GM08714 (cell line): ENCODE data around the gene ATXN7.

Experiments
- H3K4me3 ChIP-seq: fragments of 200-500 bp; sonication (Bioruptor generic); 2 replicates; pipeline ENCODE4 v1.5.1; 2014; ENCODE audit warnings: mild to moderate bottlenecking, low read length, inconsistent platforms
- ZNF274 ChIP-seq: IDR thresholded peaks from 2 replicates; pipeline ENCODE4 v1.6.1; 2012; ENCODE audit warnings: mild to moderate bottlenecking, low read depth, low read length

The ATXN7 gene

DNA sequence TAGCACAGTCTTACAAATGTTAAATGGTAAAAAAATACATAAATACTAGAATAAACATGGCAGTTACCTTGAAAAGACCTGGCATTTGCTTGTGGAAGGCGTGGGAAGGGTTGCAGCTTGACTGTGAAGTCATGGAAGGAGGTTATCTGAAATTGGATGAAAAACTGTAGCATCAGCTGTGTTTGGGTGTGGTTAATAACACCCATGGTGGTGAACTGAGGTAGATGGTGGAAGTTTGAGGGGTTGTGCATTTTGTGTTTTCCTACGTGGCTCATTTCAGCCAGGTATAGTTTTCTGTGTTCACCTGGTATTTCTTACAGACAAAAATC is 113.2 kb downstream of the ATXN7 start:
- TF ChIP-seq ZNF274 = no peak
- H3K4me3 ChIP-seq = no peak overlapping the region

DNA sequence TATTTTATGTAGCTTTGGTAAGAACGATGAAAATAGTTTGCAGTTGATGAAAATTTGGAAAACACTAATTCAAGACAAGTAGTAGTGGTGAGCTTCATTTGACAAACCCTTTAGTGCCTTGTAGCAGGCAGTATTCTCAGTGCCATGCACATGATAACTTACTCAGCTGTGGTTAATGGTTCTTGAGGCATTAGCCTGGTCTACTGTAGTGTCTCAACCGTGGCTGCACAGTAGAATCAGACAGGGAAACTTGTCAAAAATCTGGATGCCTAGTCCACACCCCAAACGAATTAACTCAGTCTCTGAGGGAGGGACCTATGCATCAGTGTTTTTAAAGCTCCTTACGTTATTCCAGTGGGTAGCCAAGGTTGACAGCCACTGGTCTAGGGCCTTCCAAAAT is 114.2 kb downstream of the ATXN7 start:
- TF ChIP-seq ZNF274 = no peak
- H3K4me3 ChIP-seq = no peak overlapping the region

DNA sequence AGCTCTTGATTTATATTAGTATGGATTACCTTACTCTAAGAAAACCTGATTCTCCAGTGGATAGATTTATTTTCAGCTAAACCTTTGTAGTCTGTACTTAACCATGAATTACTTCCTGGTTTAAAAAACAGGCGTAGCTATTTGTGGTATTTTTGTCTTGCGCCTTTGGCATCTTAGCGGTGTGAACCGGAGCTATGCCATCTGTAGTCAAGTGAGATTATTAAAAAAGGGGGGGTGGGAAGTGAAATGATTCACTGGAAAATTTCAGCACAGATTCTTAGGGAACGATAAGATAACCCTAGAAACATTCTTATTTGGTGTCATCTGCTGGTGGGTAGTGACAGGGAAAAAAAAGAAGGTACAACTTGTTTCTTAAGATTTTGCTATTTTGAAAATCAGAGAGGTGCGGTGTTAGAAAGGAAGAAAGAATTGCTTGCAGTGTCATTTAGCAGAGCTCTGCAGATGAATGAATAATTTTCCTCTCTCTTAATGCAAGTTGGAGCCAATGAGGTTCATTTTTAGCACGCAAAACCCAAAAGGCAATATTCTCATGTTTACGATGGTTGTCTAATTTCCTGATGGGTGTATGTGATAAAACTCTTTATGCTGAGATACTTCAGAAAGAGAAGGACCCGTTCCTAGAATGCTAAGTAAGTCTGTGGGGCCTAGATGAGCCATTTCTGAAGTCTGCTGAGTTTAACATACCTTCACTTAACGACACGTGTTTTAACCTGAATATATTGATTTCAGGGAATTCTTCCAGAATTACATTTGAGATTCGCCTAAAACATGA is 115.6 kb downstream of the ATXN7 start:
- no peak for TF ChIP-seq ZNF274
- H3K4me3 ChIP-seq = no peak overlapping the region

DNA sequence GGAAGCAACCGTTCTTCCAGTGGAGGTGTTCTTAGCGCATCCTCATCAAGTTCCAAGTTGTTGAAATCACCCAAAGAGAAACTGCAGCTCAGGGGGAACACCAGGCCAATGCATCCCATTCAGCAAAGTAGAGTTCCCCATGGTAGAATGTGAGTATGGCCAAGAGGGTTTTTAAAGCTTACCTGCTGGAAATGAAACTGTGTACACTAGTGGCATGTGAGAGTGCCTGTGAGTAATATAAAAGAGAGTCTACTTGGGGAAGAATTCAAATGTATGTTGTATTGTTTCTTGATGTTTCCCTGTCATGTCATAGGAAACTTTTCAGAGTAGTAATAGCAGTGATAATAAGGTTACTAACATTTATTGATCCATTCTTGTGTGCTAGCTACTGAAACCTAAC is 116.4 kb downstream of the ATXN7 start:
- TF ChIP-seq ZNF274 = no peak
- H3K4me3 ChIP-seq = no peak overlapping the region

DNA sequence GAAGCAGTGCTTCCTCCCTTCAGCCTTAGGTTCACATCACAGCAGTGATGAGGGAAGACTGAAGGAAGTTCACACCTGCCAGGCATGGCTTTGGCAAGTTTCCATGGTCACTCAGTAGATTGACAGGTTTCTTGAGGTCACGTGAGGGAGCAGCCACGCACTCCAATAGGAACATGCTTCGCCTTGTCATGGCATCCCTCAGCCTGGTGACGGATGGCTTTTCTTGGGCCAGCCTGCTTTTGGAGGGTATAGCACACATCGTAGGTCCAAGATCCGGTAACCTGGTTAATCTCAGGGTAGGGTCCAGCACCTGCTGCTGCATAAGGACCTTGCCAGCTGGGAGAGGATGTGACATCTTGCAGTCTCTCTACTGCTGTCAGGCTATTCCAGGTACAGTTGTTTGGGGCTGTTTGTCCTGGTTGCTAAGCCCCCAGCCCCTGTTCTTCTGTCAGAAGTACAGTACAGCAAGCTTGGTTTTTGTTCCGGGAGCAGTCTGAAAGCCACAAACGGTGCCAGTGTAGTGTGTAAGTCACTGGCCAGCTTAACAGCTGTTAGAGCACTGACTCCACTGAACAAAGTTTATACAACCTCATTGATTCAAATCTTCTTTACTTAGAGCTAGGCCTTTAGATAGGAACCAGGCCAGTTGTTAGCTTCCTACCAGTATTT is 117.3 kb downstream of the ATXN7 start:
- no peak for TF ChIP-seq ZNF274
- no peak overlapping the region for H3K4me3 ChIP-seq

DNA sequence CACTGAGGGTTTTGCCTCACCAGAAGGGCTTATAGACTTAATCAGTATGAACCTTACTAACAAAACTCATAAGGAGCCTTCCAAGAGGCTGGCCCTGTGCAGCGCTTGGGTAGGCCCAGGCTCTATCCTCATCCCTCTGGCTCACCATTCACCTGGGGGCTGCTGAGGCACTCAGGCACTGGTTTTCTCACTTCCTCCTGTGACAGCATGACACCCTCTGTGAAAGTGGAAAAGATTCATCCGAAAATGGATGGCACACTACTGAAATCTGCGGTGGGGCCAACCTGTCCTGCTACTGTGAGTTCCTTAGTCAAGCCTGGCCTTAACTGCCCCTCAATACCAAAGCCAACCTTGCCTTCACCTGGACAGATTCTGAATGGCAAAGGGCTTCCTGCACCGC is 118.3 kb downstream of the ATXN7 start:
- TF ChIP-seq ZNF274 = no peak
- no peak overlapping the region for H3K4me3 ChIP-seq

DNA sequence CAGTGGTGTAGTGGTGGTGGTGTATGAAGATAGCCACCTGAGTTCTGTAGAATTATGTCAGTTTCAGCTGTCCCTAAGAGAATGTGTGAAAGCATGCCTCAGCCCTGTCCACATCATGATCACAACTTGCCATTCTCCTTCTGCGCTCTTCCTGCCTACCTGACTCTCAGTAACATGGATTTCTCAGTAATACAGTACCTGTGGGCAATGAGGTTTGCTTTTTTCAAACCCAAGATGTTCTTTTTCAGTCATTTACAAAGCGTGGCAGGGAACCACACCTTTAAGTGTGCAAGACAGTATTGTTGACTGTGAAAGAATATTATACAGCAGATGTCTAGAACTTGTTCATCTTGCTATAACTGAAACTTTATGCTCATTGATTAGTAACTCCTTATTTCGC is 120.7 kb downstream of the ATXN7 start:
- no peak for TF ChIP-seq ZNF274
- H3K4me3 ChIP-seq = no peak overlapping the region

DNA sequence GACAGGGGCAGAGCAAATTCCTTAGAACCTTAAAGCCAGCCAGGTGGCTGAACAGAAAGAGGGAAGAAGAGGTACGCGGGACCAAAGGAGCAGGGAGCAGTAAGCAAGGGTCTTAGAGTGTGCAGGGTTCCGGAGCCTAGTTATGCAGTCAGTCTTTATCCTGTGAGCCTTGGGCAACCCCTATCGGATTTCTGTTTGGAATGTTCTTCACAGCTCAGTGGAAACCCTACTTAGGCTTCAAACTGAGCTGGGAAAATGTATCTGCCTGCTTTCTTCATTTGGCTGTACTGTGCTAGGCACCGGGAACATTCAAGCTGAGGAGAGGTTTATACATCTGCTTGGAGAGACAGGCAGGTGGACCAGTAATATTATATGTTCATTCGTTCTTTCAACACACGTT is 122.5 kb downstream of the ATXN7 start:
- no peak overlapping the region for H3K4me3 ChIP-seq
- TF ChIP-seq ZNF274 = no peak

DNA sequence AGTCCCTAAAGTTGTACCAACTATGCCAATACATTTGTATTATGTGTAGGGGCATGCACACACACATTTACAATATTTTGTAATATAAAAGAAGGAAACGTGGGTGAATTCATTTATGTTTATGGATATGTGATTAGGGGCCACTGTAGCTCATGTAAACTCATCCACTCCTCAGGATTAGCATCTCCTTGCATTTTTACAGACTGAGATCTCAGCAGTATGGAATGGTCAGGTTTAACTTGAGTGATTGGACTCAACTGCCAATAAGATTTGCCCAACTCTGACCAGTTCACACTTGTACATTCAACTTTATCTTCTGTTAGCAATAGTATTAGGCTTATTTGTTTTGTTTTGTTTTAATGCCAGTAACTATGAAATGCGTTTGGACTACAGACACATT is 123.2 kb downstream of the ATXN7 start:
- no peak overlapping the region for H3K4me3 ChIP-seq
- no peak for TF ChIP-seq ZNF274

DNA sequence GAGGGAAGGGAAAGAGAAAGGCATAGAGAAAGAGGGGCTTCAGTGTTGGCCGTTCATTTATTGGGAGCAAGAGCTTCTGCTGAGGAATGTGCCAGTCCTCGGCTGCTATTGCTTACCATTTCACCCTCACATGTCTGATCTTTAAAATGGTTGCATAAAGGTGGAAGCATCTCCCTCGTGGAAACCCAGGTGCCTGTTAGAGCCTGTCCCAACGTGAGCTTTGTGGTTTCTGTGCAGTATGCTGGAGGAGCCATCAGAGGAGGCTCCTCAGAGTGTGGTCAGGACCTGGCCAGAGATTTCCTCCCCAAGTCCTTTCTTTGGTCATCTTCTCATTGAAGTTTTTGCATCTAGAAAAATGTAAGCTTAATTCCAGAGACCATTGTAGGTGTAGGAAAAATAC is 125.3 kb downstream of the ATXN7 start:
- H3K4me3 ChIP-seq = no peak overlapping the region
- no peak for TF ChIP-seq ZNF274

DNA sequence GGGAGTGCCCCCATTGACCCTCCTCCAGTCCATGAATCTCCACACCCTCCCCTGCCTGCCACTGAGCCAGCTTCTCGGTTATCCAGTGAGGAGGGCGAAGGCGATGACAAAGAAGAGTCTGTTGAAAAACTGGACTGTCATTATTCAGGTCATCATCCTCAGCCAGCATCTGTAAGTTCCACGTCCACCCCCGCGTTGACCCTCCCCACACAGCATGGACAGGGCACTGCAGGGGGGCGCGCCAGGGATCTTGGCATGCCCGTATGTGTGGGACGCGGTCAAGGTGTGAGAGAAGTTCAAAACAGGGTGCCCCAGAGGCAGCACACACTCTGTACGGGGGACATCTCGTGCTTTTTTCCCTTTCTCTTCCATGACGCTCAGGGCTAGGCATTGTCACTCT is 126.5 kb downstream of the ATXN7 start:
- no peak for TF ChIP-seq ZNF274

DNA sequence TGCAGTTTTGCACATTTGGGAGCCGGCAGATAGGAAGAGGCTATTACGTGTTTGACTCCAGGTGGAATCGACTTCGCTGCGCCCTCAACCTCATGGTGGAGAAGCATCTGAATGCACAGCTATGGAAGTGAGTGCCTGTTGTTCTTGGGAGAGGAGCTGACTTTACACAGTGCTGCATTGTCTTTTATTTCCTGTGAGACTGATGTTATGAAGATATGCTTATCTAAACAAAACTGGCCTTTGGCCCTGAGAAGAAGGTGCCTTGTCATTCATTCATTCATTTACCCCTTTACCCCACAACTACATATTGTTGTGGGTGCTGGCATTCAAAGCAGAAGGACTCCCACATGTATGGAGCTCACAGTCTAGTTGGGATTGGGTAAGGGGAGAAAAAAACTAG is 127.1 kb downstream of the ATXN7 start:
- H3K4me3 ChIP-seq = no peak overlapping the region
- TF ChIP-seq ZNF274 = no peak

More for the DNA sequence above, 126.5 kb downstream of the ATXN7 start:
- H3K4me3 ChIP-seq = no peak overlapping the region

DNA sequence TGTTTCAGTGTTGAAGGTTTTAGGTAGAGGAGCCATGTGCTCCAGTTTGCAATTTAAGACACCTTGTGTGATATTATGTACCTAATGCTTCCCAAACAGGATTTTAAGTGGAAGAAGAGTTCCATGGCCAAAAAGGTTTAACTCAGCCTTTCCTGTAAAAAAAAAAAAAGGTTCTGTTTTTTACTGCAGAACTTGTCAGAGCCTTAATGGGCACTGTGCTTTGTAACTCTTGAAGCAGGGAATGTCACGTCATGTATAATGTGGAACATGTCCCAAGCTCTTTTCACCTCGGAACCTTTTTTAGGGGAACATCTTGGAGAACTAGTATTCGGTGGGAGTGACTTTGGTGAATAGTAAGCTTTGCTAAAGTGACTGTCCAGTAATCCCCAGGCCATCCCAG is 128.0 kb downstream of the ATXN7 start:
- TF ChIP-seq ZNF274 = no peak
- H3K4me3 ChIP-seq = no peak overlapping the region

DNA sequence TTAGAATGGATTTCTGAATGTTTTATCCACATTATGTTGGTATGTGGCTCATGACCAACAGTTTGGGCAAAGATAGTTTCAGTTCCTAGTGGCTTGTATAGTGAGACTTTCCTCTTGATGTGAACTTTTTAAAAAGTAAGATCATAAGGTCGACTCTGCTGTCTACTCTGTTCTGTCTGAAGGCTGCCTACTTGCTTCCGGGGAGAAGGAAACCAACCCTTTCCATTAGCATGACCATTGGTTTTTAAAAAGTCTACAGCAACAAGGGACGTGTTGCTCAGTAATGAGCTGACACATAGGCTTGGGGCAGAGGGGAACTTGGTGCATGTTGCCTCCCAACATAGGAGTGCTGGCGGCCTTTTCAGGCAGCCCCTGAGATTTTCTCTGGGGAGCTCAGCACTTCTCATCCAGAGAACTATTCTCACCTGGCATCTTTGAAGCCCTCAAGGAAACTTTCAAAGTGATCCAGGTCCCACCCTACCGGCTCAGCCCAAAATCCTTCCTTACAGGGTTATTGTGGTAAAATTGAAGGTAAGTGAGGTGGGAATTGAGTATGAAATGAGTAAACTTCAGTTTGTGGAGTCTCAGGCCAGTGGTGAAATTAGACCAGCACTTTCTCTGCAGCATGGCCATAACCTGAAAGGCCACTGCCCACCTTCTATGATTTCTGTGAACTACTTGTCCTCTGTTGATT is 129.0 kb downstream of the ATXN7 start:
- H3K4me3 ChIP-seq = no peak overlapping the region
- no peak for TF ChIP-seq ZNF274

DNA sequence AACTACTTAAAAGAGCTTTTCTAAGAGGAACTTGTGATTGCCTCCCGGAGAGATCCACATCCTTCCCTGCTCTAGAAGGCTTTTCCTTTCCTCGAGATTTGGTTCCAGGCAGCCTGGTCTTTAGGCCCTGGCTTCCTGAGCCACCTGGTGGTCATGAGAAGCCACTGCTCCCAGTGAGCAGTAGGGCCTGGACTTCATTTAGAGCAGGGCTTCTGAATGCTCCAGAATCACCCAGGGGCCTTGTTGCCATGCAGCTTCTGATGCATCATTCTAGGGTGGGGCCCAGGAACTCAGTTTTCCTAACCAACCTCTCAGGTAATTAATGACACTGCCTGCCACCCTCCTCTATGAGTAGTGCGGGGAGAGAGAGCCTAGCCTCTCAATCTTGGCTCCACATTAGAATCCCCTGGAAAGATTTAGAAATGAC is 130.0 kb downstream of the ATXN7 start:
- no peak overlapping the region for H3K4me3 ChIP-seq
- TF ChIP-seq ZNF274 = no peak
